ENCODE data around the gene ZBTB20.

The ZBTB20 gene

DNA sequence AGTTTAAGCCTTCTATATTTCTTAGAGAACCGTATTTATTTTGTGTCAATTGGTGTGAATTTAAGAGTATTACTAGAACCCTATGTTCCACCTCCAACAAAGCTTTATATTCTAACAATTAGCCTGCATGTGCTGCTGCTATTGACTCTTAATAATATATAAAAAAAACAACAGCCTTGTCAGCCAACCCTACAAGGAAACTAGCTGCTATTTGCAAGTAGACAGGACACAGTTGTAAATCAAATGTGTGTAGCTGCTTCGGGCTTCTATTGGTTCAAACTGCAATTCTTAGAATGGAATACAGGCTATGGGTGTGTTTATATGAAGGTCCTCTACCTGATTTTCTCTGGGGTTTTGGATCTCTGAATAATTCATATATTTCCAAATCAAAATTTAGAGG, 60.7 kb downstream of the ZBTB20 start:
- DNase-seq = no peak

DNA sequence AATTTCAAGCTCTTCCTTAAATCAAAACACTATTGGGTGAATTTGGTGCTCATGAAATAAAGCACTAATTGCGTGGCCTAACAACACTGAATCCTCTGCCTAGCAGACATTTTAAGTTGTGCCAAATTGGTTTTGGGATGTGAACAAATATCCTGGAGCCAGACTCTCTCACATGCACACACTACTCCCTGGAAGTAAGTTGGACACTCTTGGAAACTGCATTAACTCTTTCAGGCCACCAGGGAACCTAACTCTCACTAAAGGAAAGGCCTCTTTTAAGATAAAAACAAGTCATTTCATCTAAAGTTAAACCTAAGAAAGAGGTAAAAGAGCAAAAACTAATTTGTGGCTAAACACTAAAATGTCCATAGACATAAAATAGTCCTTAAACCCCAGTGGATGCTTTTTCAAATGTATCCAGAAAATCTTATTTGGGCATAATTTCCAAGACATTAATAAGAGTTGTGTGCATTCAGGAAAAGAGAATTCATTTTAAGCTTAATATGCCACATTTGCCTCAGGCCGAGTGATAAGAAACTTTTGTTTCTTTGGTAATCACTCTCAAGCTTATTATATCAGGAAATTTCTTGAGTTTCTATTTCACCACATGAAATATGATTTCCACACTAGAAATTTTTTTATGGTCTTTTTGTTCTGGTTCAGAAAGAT, 61.8 kb downstream of the ZBTB20 start:
- no peak for DNase-seq

DNA sequence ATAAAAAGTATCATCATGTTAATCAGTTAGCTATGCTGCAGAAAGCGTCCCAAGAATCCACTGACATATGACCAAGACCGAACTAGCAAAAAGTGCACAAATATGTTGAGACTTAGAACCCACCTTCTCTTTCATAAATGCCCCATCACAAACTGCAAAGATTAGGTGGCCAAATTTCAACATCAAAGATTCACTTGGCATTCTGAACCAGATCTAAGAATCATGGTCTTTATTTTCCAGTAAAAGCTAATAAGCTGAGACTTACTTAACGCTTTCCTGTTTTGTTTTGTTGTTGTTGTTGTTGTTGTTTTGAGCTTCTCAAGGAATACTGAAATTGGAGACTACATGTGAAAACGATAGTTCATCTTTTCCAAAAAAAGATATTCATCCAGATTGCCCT, 62.4 kb downstream of the ZBTB20 start:
- DNase-seq = no peak

DNA sequence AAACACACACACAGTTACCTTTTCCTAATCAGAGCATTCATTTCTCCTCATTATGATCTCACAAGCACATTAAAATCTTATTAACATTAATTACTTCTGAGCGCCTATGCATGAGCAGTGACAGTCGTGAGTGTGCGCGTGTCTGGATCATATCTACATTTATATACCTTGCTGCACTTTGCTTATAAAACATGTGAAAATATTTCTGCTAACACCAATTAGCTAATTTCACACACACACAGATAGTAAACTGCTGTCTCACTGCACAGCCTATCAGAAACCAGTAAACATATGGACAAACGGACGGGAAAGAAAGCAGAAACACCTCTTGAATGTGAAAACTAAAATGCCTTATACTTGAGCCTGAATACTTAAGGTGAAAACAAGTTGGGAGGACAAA, 64.8 kb downstream of the ZBTB20 start:
- no peak for DNase-seq

DNA sequence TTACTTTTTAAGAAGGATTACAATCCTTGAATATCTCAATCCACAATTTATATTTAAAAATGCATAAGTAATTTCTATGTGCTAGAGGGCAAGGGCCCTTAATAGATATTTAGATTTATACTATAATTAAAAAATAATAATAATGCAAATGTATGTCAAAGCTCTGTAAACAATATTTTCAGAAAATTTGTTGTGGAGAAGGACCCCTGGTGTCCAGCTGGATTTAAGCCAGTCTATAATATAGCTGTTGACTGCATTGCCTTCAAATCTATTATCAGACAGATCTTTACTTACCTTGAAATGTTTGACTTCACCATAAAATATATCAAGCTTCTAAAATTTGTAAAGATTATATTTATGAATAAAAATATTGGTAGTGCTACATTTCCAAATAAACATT, 65.6 kb downstream of the ZBTB20 start:
- no peak for DNase-seq

DNA sequence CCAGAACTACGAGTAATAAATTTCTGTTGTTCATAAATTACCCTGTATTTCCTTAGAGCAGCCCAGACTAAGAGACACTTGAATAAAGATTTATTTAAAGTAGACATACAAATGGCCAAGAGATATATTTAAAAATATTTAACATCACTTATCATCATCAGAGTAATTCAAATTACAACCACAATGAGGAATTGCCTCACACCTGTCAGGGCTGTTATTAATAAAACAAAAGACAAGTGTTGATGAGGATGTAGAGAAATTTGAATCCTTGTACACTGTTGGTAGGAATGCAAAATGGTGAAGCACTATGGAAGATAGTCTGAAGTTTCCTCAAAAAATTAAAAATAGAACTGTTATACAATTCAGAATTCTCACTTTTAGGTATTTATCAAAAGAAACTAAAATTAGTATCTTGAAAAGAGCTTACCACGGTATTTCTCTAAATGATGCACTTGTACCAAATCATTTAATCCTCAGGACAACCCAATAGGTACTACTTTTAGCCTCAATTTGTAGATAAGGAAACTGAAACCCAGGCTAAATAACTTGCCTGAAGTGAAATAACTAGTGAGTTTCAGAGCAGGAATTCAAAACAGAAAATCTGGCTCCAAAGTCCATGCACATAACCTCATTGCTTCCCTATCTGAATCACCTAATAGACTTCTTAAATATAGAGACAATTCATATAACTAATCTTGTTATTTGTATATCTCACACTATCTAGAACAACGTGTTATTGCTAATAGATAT, 69.4 kb downstream of the ZBTB20 start:
- DNase-seq = no peak

DNA sequence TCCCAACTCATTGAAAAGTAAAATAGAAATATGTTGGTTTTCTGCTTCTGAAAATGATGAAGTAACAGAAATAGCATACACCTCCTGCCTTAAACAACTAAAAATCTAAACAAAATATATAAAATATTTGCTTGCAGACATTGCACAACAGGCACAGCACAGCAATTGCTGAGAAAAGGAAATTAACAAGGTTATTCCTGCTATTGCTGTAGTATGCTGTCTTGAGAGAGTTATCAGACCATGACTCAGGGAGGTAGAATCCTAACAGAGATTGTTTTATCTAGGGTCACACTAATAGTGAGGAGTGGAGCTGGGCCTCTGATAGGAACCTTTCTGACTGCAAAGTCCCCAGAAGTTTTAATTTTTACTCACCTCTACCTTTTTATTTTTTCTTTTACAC, 72.6 kb downstream of the ZBTB20 start:
- DNase-seq = no peak

DNA sequence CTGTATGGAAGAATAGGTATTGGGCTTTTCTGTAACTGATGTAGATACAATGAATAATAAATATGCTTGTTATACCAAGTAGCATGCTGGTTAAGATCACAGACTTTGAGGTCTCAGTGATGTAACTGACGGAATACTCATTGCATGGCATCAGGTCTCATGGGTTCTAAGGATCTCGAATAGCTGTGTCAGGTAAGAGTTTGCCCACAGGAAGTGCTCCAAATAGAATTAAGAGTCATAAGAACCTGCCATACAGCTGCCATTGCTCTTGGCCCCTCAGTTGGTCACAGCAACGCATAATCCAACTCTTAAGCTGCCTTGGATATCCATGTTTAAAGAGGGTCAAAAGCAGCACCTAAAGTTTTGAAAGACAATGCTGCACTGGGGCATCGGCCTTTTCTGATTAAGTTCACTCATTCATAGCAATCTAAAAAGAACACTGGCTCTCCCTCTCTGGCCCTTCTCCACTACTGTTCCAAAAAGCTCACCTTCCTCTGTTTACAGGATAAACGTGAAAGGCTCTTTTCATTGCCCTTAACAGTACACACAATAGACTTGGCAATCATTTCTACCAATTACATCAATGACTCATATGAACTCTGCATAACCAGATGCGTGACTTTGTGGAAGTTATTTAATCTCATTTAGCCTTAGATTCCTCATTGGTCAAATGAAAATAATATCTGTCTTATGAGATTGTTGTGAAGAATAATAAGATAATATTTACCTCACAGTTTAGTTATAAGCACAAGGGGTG, 74.6 kb downstream of the ZBTB20 start:
- no peak for DNase-seq

DNA sequence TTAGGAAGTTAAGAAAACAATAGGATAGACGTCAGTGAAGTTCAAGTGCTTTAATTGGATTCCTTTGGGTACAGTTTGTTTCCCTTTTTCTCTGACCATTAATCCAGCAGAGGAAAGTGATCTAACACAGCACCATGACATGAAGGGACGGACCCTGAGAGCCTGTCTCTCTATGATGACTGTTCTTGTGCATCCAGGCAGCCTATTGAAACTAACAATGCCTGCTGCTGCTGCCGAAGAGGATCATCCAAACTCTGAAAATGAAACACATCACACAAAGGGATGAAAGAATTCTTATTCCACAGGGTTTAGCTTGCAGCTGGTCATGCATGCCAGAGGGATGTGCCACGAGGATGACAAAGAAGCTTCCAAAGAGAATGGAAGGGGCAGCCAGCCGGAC, 75.5 kb downstream of the ZBTB20 start:
- no peak for DNase-seq

DNA sequence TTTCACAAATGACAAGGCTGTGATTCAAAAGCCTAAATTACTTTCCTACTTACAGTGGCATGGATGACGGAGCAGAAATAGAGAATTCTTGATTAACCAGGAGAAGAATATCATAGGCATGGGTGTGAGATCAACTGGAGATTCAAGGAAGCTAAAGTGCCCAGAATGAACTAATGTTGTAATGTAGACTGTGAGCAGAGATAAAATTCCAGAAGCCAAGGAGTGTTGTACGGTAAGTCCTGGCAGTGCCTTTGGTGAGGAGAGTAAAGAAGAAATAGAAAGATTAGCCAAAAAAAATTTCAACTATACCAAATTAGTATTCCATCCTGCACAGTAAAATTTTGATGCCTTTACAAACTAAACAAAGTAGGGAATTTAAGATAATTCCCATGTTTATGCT, 75.9 kb downstream of the ZBTB20 start:
- no peak for DNase-seq

DNA sequence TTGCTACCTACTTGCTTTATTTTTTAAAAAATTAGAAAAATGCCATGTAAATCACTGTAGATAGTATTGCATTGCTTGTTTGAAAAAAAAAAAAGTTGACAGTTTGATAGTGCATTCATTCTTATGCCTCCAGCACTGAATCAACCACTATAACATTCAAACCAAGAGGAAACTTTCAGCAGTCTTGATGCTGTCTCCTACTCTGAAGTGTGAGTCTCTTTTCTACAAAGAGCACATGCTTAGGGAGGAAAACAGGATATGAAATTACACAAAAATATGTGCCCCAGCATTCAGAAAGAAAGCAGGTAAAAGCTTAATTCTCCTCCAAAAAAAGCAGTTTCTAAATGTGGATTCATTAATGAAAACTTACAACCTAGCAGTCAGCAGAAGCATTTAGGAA, 78.3 kb downstream of the ZBTB20 start:
- no peak for DNase-seq

DNA sequence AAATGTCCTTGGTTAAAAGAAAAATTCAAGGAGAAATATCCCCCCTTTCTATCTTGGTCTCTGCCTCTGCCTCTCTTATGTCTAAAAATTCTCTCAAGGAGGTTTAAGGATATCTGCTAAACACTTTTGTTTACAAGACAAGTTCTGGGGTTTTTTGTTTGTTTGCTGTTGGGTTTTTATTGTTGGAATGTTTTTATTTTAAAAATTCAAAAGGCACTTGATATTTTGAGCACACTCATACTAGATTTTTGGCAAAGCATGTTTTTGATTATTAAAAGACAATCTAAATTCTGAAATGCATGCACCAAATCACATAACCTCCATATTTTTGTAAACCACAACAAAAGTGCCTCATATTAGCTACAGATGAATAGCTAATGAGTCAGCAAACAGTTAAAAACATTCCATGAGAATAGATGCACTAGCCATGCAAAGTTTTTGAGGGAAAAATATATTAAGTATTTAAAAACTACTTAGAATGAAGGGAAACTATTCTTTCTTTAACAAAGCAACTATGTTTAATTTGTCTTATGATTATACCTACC, 84.6 kb downstream of the ZBTB20 start:
- no peak for DNase-seq

DNA sequence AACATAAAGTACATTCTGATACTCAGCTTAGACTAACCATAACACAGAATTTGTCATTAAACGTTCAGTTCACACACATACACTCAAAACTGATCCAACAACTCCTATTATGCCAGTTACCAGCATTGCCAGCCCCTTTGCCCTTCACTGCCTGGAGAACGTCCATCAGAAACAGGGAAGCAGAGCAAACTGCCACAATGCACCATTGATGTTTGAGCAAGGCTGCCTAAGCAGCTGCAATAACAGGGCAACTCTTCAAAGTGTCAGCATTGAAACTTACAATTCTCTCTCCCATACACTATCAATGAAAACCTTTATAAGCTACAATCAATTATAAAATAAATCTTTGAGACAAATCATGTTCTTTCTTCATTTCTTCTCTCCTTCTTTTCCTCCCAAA, 85.1 kb downstream of the ZBTB20 start:
- no peak for DNase-seq

DNA sequence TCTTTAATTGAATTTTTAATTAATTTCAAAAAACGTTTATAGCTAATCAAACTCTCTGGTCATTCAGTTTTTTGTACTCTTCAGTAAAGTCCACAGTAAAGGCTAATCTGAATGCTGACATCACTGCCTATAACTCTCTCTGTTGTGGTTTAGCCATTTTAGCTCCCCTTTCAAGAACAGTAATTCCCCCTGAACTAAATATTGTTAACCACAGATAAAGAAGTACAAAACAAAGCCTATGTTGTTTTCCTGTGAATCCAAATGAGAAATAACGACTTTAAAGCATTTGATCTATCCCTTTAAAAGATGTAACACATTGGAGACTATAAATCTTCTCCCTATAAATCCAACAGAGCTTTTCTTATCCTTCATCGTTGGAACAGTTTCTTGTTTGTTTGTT, 94.2 kb downstream of the ZBTB20 start:
- DNase-seq = no peak

DNA sequence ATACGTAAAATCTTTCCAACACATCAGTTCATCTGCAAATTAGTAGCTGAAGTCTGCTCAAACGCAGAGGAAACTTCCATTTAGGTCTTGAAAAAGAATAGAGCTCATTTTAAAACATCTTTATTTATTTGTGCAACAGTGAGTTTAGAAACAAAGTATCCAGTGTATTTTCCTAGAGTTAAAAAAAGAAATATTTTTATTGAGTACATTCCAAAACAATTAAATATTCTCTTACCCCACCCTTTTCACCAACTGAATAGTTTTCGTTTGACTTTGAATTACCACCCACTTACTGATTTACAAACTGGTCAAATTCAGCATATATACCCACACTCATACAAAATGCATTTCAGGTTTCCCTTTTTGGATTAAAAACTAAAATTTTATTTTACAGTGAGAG, 104.7 kb downstream of the ZBTB20 start:
- no peak for DNase-seq

DNA sequence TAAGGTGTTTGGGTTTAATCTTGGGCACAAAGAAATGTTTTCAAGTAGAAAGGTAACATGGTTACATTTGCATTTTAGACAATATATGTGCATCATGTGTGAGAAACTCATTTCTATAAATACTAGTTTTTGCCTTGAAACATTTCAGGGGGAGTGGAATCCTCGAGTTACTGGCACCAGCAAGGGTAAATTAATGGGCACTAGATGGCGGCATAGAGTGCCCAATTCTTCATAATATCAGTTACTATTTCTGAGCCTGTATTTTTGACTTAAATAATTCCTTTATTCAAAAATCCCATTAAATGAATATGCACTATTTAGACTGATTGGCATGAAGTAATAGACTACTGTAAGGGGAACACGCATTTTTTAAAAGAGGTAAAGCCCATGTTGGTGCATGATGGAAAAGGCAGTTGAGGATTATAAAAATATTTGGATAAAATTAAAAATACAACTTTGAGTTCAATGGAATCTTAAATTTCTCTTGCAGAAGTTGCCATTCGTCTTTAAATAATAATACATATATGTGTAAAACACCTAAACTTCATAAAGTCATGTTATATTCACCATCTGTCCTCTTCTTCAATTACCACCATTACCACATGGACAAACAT, 106.3 kb downstream of the ZBTB20 start:
- peak; percentile 55 to 58 (median 58) for DNase-seq

DNA sequence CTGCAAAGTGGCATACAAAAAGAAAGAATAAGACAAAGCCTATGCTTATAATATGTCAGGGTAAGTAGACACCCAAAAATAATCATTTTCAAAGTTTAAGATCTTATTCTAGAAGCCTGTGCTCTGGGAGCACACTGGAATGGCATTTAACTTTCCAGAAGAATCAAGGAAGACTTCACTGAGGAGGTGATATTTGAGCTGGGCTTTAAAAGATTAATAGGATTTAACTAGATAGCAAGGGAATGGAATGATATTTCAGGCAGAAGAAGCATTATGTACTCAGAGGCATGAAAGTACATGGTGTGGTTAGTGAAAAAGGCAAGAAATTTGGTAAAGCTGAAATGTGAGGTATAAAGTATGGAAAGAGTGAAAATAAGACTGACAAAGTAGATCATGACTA, 106.8 kb downstream of the ZBTB20 start:
- no peak for DNase-seq

DNA sequence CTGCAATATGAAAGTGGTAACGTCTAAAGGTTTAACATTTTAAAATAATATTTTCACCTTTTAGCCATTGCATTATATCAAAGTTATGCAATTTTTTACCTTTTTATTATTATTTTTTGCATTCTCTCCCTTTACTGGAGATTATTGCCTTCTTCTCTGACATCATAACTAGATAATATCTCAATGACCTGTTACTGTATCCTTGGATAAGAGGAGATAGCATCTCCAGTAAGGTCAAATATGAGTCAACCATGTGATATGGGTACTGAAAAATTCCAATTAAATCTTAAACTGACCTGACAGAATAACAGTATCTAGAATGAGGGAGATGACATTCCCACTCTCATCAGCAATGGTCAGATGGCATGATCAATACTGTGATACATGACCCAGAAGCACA, 108.3 kb downstream of the ZBTB20 start:
- DNase-seq = no peak

DNA sequence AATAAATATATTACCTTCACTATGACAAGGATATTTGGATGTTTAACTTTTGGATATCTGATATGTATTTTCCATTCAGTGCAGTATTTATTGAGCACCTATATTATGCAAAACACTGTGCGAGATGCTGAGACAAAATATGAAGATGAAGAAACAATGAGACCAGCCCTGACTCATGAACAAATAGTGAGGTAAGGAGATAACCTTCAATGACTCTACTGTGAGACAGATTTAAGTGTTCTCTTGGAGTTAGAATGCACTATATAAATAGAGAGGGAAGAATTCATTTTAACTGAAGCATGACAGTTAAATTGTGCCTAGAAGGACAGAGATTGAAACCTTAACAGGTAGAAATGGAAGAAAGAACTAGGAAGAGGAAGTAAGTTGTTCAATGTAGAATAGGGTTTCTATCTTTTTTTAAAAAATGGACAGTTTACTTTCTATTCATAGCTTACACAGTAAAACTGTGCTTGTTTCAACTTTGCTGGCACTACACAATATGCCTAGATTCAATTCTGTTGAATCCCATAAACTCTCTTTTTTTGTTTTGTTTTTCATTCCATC, 124.2 kb downstream of the ZBTB20 start:
- no peak for DNase-seq

DNA sequence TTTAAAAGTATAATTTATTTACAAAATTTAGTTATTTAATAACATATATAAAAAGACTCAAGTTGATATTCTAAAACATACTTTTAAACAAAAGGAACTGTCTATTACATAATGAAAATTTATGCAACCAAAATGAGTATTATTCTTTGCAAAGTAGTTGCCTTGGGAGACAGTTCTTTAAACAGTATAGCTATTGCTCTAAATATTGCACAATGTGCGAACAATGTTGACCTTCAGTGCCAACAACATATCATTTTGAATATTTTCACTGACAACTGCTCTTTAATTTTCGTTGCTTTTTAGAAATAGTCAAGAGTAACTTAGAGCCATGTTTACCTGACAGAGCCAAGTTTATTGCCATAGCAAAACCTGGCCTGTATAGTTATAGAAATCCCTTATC, 124.9 kb downstream of the ZBTB20 start:
- DNase-seq = peak in 1 of 3 donors; percentile 16

DNA sequence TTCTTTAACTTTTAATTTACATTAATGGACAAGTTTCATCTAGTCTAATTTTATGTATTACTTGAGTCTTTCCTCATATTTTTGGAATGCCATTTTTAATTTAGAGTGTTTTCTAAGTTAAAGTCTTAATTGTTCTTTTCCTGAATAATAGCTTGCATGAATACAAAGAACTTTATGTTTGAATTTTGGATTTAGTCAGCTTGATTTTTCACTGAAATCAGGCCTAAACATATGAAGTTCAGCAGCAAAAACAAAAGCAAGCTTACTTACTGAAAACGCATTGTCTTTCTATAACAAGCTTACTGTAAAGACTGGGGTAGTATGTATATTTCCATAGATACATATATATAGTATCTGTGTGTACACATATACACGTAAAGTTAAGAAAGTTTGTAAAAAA, 126.0 kb downstream of the ZBTB20 start:
- no peak for DNase-seq

DNA sequence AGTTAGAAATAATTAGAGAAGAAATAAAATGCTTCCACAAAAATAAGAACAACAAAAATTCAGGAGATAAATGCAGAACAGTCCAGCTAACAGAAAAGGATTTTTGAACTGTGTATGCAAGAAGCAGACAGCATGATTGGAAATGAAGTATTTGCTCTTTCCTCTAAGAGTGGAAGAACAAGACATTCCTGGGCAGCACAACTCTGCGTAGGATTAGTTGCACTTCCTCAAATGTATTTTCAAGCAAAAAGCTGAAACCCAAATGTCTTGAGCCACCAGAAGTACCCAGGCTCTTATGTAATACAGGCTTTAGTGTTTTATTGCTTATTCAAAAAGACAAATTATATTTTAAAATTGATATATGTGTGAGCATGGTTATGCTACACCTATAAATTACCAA, 127.2 kb downstream of the ZBTB20 start:
- DNase-seq = peak; percentile 50 to 78 (median 75)

DNA sequence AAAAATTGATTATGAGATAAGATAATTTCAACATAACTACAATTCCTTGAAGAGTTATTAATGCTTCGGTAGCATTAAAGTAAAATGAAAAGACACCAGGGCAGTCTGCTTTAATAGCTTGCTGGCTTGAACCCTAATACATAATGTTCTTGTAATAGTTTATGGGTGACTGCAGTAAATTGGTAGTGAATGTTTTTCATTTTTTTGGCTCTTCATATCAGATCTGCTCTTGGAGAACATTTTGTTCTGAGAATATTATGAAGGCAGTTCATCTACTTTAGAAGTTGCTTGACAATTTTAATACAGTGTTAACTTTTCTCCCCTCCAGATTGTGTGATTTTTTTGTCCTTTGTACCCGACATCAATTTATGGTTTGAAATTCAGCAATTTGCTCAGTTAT, 128.4 kb downstream of the ZBTB20 start:
- DNase-seq = no peak

Measured in suppressor macrophage treated with lipopolysaccharide for 1 hour (primary cell).